Endometrial microvascular endothelial cells (primary cell): ENCODE measurements around the gene AP1M2. TPM values are rescaled to one million over a fixed set of nuclear protein-coding genes. Genes with fewer than 3 reads are reported as not detected.
"Not testable (repeated sequence)": the region's sequence is repeated elsewhere in the genome, so short reads cannot be mapped to it uniquely, and the experiment has no call there.

ENCODE experiments used
- in situ Hi-C: cut with HindIII; loops from 2 replicates; pipeline ENCODE4 v1.10.0; 2017; ENCODE audit warnings: low sequenced_read_pairs, low pct_unique_long_range_greater_than_20kb; ENCODE audit errors: inconsistent ontology term
- total RNA-seq: library from RNA; depleted of rRNA; stranded (reverse); fragments of >200 nt; gene quantifications from one replicate; pipeline ENCODE4 v1.2.3, GENCODE V29; 2015; ENCODE audit errors: inconsistent ontology term

The AP1M2 gene
- total RNA-seq, 1 donor from 2014 or later: not detected

- in situ Hi-C loops: no loop called here
Observed at GRCh38 chr19:10568062-10568825, 18.9 kb downstream of the AP1M2 start.

GRCh38 chr19:10567656-10568055 lies 19.5 kb downstream of the AP1M2 start:
- in situ Hi-C loops: no loop called here

GRCh38 chr19:10566658-10567410 lies 20.3 kb downstream of the AP1M2 start:
- in situ Hi-C loops: no loop called here

GRCh38 chr19:10566408-10566657 lies 20.8 kb downstream of the AP1M2 start:
- in situ Hi-C loops: no loop called here

GRCh38 chr19:10565567-10566407 lies 21.3 kb downstream of the AP1M2 start, which contains the start of gene KRI1:
KRI1 (minus strand) TSS chr19:10566010; CDS start chr19:10565999, 11 bp downstream.
- in situ Hi-C loops: no loop called here

GRCh38 chr19:10565028-10565566 lies 22.0 kb downstream of the AP1M2 start:
- in situ Hi-C loops: no loop called here

GRCh38 chr19:10562609-10563008 lies 24.5 kb downstream of the AP1M2 start:
- in situ Hi-C loops: no loop called here

GRCh38 chr19:10560154-10560553 lies 27.0 kb downstream of the AP1M2 start:
- in situ Hi-C loops: no loop called here

- in situ Hi-C loops: no loop called here
Observed at GRCh38 chr19:10557603-10558197, 29.4 kb downstream of the AP1M2 start.

- in situ Hi-C loops: no loop called here
Observed at GRCh38 chr19:10555610-10555973, 31.5 kb downstream of the AP1M2 start.

GRCh38 chr19:10554760-10555609 lies 32.1 kb downstream of the AP1M2 start:
- in situ Hi-C loops: no loop called here

GRCh38 chr19:10553943-10554381 lies 33.1 kb downstream of the AP1M2 start:
- in situ Hi-C loops: no loop called here

- in situ Hi-C loops: no loop called here
Observed at GRCh38 chr19:10553087-10553667, 33.9 kb downstream of the AP1M2 start.

GRCh38 chr19:10552510-10553053 lies 34.5 kb downstream of the AP1M2 start:
- in situ Hi-C loops: no loop called here

GRCh38 chr19:10551698-10552301 lies 35.3 kb downstream of the AP1M2 start:
- in situ Hi-C loops: no loop called here

- in situ Hi-C loops: not testable (repeated sequence)
Observed at GRCh38 chr19:10551006-10551405, 36.1 kb downstream of the AP1M2 start.

GRCh38 chr19:10550336-10550735 lies 36.8 kb downstream of the AP1M2 start:
- in situ Hi-C loops: no loop called here
